HG03159 (cell line): ENCODE data around the gene WDR76.

Experiments used
- ATAC-seq: cut with Tn5 transposase; IDR thresholded peaks from one replicate; pipeline ENCODE4 v1.9.1; 2021; ENCODE audit warnings: mild to moderate bottlenecking, moderate library complexity; ENCODE audit not compliant: unreplicated experiment

The WDR76 gene

GRCh38 chr15:43873651-43874050 is 46.8 kb downstream of the WDR76 start:
- no peak for ATAC-seq

GRCh38 chr15:43876872-43877271 is 50.1 kb downstream of the WDR76 start:
- no peak for ATAC-seq

GRCh38 chr15:43877371-43877770 is 50.6 kb downstream of the WDR76 start:
- ATAC-seq = no peak

- ATAC-seq = no peak
These were observed 51.6 kb downstream of the WDR76 start for GRCh38 chr15:43878446-43878845.

GRCh38 chr15:43879386-43880355 is 52.9 kb downstream of the WDR76 start:
- ATAC-seq = no peak

GRCh38 chr15:43880406-43881194 is 53.8 kb downstream of the WDR76 start:
- ATAC-seq = no peak

GRCh38 chr15:43881245-43881644 is 54.4 kb downstream of the WDR76 start:
- no peak for ATAC-seq

- ATAC-seq = no peak
These were observed 55.1 kb downstream of the WDR76 start for GRCh38 chr15:43881944-43882343.

- ATAC-seq = no peak
These were observed 56.8 kb downstream of the WDR76 start for GRCh38 chr15:43883571-43883970.

GRCh38 chr15:43886558-43886957 is 59.8 kb downstream of the WDR76 start:
- no peak for ATAC-seq

- ATAC-seq = no peak
These were observed 61.1 kb downstream of the WDR76 start for GRCh38 chr15:43887901-43888300.

GRCh38 chr15:43889042-43889441 is 62.2 kb downstream of the WDR76 start:
- ATAC-seq = no peak

GRCh38 chr15:43893956-43894355 is 67.2 kb downstream of the WDR76 start:
- ATAC-seq = no peak

- ATAC-seq = no peak
These were observed 68.8 kb downstream of the WDR76 start for GRCh38 chr15:43895586-43895985.

- no peak for ATAC-seq
These were observed 69.7 kb downstream of the WDR76 start for GRCh38 chr15:43896543-43896942.

GRCh38 chr15:43898891-43899290 is 72.1 kb downstream of the WDR76 start:
- no peak for ATAC-seq

GRCh38 chr15:43899928-43900327 is 73.1 kb downstream of the WDR76 start:
- no peak for ATAC-seq

- no peak for ATAC-seq
These were observed 74.2 kb downstream of the WDR76 start for GRCh38 chr15:43900996-43901395.

- ATAC-seq = no peak
These were observed 74.7 kb downstream of the WDR76 start for GRCh38 chr15:43901495-43901894.

GRCh38 chr15:43903864-43904290 is 77.1 kb downstream of the WDR76 start:
- no peak for ATAC-seq

GRCh38 chr15:43905755-43906154 is 79.0 kb downstream of the WDR76 start:
- ATAC-seq = no peak
